ENCODE measurements around the gene FHOD3. TPM values are rescaled to one million over a fixed set of nuclear protein-coding genes. Genes with fewer than 3 reads are reported as not detected.

FHOD3 gene
- total and polyA plus RNA-seq, 10 donors: 1.2 to 2.7 (median 1.9) TPM

DNA sequence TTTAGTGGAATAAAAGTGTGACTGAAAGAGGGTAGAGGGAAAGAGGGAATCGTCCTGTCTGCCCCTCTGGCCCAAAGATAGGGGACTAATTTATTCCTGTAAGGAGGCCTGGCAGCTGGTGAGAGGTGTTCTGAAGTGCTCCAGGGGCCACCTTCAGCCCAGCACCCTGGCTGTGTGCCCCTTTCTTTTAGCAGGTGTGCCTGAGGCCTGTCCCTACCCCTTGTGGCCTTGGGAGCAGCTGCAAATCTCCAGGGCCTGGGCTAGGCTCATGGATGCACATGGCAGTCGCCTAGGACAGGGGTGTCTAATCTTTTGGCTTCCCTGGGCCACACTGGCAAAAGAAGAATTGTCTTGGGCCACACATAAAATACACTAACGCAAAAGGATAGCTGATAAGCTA lies 37.3 kb downstream of the FHOD3 start:
- Histone ChIP-seq H3K4me3 (no peak overlapping the region), H3K27me3 (replicated peaks in 1 of 7) (peaks cover 0 to under 1% (median 0%) of the 10 kb centered on the region in 7 donors), H3K9me3 (no peaks in the 10 kb centered on the region), H3K27ac (no peak overlapping the region), H3K36me3 (no peaks in the 10 kb centered on the region), H3K4me1 (no peaks in the 10 kb centered on the region)
- no peak for DNase-seq
- TF ChIP-seq POLR2AphosphoS5 (IDR thresholded peaks at IDR 0.05): no peak
- TF ChIP-seq, protein P1, sequence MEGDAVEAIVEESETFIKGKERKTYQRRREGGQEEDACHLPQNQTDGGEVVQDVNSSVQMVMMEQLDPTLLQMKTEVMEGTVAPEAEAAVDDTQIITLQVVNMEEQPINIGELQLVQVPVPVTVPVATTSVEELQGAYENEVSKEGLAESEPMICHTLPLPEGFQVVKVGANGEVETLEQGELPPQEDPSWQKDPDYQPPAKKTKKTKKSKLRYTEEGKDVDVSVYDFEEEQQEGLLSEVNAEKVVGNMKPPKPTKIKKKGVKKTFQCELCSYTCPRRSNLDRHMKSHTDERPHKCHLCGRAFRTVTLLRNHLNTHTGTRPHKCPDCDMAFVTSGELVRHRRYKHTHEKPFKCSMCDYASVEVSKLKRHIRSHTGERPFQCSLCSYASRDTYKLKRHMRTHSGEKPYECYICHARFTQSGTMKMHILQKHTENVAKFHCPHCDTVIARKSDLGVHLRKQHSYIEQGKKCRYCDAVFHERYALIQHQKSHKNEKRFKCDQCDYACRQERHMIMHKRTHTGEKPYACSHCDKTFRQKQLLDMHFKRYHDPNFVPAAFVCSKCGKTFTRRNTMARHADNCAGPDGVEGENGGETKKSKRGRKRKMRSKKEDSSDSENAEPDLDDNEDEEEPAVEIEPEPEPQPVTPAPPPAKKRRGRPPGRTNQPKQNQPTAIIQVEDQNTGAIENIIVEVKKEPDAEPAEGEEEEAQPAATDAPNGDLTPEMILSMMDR (IDR thresholded peaks at IDR 0.05 in 8 of 11, conservative IDR thresholded peaks at IDR 0.05 in 3 of 11): no peak
- TF ChIP-seq POLR2A (IDR thresholded peaks at IDR 0.05): no peak
- intact Hi-C loops (cut with DNase I; ENCODE audit: low total_unique reads): no loop called here
- 77 to 83% (median 81%) methylated on average over 3 of the region's 3 CpGs for WGBS, 5 donors

DNA sequence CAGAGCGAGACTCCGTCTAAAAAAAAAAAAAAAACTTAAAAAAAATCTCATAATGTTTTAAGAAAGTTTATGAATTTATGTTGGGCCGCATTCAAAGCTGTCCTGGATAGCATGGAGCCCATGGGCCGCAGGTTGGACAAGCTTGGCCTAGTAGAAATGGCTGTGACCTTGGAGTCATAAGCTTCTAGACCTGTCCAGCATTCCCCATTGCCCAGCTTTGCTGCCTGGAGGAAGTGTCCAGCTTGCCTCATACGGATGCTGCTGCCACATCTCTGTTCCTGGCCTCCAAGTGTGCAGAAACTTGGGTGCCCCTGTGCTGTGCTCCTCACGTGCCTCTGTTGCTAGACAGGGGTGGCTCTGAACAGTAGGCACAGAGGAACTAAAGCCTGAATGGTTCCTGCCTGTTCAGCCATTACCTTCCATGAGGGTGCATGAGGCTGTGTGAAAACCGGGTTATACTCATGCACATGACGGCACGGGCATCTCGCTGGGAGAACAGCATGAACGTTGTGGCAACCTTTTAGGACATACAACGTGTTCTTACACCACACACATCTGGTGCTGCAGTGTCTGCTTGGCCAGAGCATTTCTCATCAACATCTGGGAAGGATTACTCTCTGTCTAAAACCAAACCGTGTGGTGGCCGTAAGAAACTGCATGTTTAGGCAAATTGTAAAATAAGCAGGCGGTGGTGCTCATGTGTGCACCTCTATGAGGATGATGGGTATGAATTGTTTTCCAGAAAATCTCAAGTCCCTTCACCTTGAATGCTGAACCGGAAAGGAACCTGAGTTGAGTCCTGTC lies 38.2 kb downstream of the FHOD3 start:
- Histone ChIP-seq H3K4me1 (no peaks in the 10 kb centered on the region), H3K36me3 (no peaks in the 10 kb centered on the region), H3K4me3 (no peak overlapping the region), H3K27ac (no peak overlapping the region), H3K9me3 (no peaks in the 10 kb centered on the region), H3K27me3 (replicated peaks in 1 of 7) (no peaks in the 10 kb centered on the region)
- DNase-seq: no peak
- 81 to 94% (median 90%) methylated on average over 16 of the region's 16 CpGs for WGBS, 5 donors
- no peak for TF ChIP-seq POLR2AphosphoS5 (IDR thresholded peaks at IDR 0.05)
- no peak for TF ChIP-seq POLR2A (IDR thresholded peaks at IDR 0.05)
- TF ChIP-seq, protein P1 (IDR thresholded peaks at IDR 0.05 in 8 of 11, conservative IDR thresholded peaks at IDR 0.05 in 3 of 11): no peak
- intact Hi-C loops (cut with DNase I; ENCODE audit: low total_unique reads): no loop called here

DNA sequence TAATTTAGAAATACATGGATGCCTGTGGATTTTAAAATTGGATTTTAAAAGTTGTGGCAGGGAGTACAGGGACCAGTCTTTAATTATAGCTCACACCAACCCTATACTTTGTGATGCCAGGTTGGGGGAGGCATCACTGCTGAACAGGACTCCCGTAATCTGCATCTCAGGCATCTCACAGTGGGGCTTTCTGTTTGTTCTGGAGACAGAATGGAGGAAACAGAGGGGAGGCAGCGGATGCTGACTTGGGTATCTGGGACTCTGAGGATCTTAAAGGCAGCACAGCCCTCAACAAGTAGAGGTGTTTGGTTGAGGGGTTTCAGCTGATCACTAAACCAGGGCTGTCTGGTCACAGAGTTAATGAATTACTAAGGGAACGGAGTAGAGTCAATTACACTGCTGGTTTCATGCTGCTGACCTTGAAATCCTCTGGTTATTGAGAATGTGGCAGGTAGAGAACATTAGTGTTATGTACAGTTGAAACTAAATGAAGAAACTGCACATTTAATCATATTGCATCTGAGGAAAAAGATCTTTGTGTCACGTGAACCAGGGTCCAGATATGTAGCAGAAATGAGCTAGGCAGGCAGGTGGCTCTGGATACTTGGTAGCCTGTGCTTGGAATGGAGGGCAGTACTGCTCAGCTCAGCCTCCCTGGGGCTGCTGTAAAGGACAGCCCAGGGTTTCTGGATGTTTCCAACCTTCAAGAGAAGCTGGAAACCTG lies 40.3 kb downstream of the FHOD3 start:
- Histone ChIP-seq H3K27me3 (replicated peaks in 1 of 7) (no peaks in the 10 kb centered on the region), H3K9me3 (peaks cover 0 to 13% (median 3%) of the 10 kb centered on the region in 8 donors), H3K27ac (no peak overlapping the region), H3K36me3 (no peaks in the 10 kb centered on the region), H3K4me1 (no peaks in the 10 kb centered on the region), H3K4me3 (no peak overlapping the region)
- WGBS, 5 donors: 70 to 91% (median 83%) methylated on average over 4 of the region's 4 CpGs
- intact Hi-C loops (cut with DNase I; ENCODE audit: low total_unique reads): no loop called here
- TF ChIP-seq, protein P1 (IDR thresholded peaks at IDR 0.05 in 8 of 11, conservative IDR thresholded peaks at IDR 0.05 in 3 of 11): no peak
- no peak for TF ChIP-seq POLR2AphosphoS5 (IDR thresholded peaks at IDR 0.05)
- no peak for TF ChIP-seq POLR2A (IDR thresholded peaks at IDR 0.05)
- no peak for DNase-seq

DNA sequence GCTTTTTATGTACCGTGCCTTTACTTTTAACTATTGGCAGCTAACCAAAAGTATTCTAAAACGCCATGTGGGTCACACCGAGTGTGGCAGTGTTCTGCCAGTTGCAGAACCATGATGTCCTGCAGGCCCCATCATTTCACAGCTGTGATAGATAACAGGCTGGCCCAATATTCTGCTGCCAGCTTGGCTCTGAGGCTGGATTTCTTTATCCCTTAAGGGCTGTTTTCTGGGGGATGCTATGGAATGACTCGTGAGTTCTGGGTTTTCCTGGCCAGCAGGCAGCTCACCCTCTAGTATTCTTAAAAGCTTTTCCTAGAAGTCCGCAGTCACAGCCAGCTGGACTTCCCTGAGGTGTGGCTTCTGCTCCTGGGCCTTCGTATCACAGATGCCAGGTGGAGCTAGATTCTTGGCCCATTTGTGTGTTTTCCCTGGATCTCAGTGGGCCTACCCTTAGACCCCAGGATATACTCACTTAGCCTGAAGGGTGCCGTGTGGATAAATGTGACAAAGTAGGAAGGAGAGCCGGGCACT lies 41.0 kb downstream of the FHOD3 start:
- Histone ChIP-seq H3K4me1 (no peaks in the 10 kb centered on the region), H3K36me3 (no peaks in the 10 kb centered on the region), H3K4me3 (no peak overlapping the region), H3K27me3 (replicated peaks in 1 of 7) (no peaks in the 10 kb centered on the region), H3K9me3 (peaks cover 0 to 13% (median 3%) of the 10 kb centered on the region in 8 donors), H3K27ac (no peak overlapping the region)
- TF ChIP-seq POLR2AphosphoS5 (IDR thresholded peaks at IDR 0.05): no peak
- TF ChIP-seq, protein P1 (IDR thresholded peaks at IDR 0.05 in 8 of 11, conservative IDR thresholded peaks at IDR 0.05 in 3 of 11): no peak
- WGBS, 5 donors: 70 to 83% (median 80%) methylated on average over 8 of the region's 8 CpGs
- intact Hi-C loops (cut with DNase I; ENCODE audit: low total_unique reads): no loop called here
- no peak for DNase-seq

Measured in spleen (tissue), 11 donors.